Ammon's horn (tissue), 1 donor: ENCODE data around the gene LONP1.

ENCODE experiments used
- DNase-seq: peaks from one replicate; pipeline ENCODE4 v3.0.0-alpha.2; 2016; ENCODE audit warnings: low spot score

LONP1 gene

GRCh38 chr19:5648464-5648863 is 71.5 kb downstream of the LONP1 start:
- no peak for DNase-seq

DNA sequence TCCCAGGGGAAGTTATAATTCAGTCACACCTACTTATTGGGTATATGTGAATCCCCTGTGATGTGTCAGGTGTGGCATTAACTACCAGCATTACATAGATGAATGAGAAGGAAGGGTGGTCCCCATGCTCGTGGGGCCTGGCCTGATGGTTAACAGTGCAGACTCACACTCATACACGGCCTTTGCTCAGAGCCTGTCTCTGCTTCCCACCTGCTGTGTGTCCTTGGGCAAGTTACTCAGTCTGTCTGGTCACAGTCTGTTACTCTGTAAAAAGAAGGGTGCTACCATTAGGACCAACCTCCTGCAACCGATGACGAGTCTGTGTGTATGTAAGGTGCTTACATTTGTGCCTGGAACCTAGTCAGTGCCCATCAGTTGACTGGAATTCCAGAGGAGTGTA is 73.2 kb downstream of the LONP1 start:
- DNase-seq, result no peak

GRCh38 chr19:5645409-5645808 is 74.5 kb downstream of the LONP1 start:
- DNase-seq, result no peak

DNA sequence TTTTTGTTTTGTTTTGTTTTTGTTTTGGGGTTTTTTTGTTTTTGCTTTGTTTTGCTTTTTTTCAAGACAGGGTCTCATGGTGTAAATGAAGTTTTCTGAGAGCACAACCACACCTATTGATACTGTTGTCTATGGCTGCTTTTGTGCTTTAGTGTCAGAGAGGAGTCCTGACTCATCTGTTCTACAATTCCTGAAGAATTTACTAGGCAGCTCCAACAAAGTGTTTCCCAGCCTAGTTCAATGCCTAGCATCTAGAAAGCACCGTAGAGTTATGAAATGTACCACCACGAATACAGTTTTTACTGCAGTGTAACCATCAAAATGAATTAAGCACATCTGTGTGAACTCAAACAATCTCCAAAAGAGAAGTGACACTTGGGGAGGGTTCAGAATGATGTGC is 75.9 kb downstream of the LONP1 start:
- no peak for DNase-seq

DNA sequence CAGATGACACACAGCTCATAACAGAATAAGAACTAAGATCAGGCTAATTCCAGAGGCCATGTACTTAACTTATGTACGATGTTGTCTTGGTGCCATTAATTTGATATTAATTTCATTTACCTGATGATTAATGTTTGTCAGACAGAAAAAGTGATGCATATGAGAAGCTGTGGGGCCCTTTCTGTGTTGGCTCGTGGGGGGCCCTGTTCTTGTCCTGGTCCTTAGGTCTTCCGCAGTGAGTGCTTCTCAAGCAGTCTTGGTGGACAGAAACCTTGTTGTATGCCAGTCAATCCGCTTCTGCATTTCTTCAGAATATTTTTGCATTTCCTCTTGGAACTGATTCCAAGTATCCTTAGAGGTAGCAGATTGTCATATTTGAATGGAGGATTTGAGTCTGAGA is 76.9 kb downstream of the LONP1 start:
- no peak for DNase-seq

GRCh38 chr19:5642204-5642603 is 77.7 kb downstream of the LONP1 start:
- DNase-seq, result no peak
